T-cell (primary cell): ENCODE data around the gene ALG8. TPM values are rescaled to one million over a fixed set of nuclear protein-coding genes. Genes with fewer than 3 reads are reported as not detected.

ENCODE experiments used
- ATAC-seq, 4 experiments: fragments of 200-7000 bp in 3 of 4; fragments of 150-1000 bp in 1 of 4; cut with Tn5 transposase; replicated peaks in 1 of 4; 1 replicate in 3 of 4; 2 replicates in 1 of 4; pipeline ENCODE4 v1.10.0; 2021; ENCODE audit warnings: moderate library complexity in 3 of 4, mild to moderate bottlenecking in 2 of 4, moderate number of reproducible peaks in 1 of 4
- CTCF ChIA-PET, 2 donors: fragments of 300-600 bp; sonication (Branson Sonifier 250); formaldehyde crosslinking; loops; one replicate each; lab custom pipeline; 2022; ENCODE audit warnings: antibody characterized with exemption in 2 of 2; lab: Charles Lee
- POLR2A ChIA-PET, 2 donors: fragments of 300-600 bp; sonication (Branson Sonifier 250); formaldehyde crosslinking; loops; one replicate each; lab custom pipeline; 2022; ENCODE audit warnings: antibody characterized with exemption in 2 of 2; lab: Charles Lee
- DNase-seq, 35 experiments: peaks; one replicate each; pipeline versions ENCODE4 v3.0.0 to v3.0.0-alpha.2; 2013 to 2023
- H3K27ac ChIP-seq: one replicate; pipeline ENCODE4 v1.5.1; 2013; ENCODE audit warnings: low read length
- H3K27me3 ChIP-seq, 2 experiments: replicated peaks in 1 of 2; 1 replicate in 1 of 2; 2 replicates in 1 of 2; pipeline versions ENCODE4 v1.6.1 to v1.7.0; 2013; ENCODE audit warnings: low read length in 1 of 2, mixed read lengths in 1 of 2; ENCODE audit not compliant: control insufficient read depth in 2 of 2, insufficient read depth in 2 of 2; ENCODE audit errors: extremely low read depth in 1 of 2
- H3K36me3 ChIP-seq, 2 donors: 1 replicate in 1 of 2; 2 replicates in 1 of 2; pipeline versions ENCODE4 v1.6.1 to v1.7.0; 2013; ENCODE audit warnings: low read length in 1 of 2; ENCODE audit not compliant: control insufficient read depth in 2 of 2, insufficient read depth in 1 of 2; ENCODE audit errors: extremely low read depth in 1 of 2
- H3K4me1 ChIP-seq, 2 experiments: 1 replicate in 1 of 2; 2 replicates in 1 of 2; pipeline versions ENCODE4 v1.6.1 to v1.7.0; 2013; ENCODE audit warnings: low read length in 2 of 2, mixed read lengths in 1 of 2; ENCODE audit not compliant: insufficient read depth in 2 of 2, control insufficient read depth in 1 of 2; ENCODE audit errors: extremely low read depth in 1 of 2
- H3K4me3 ChIP-seq, 2 donors: 1 replicate in 1 of 2; 2 replicates in 1 of 2; pipeline versions ENCODE4 v1.5.1 to v1.7.0; 2013; ENCODE audit warnings: mild to moderate bottlenecking in 2 of 2, low read length in 1 of 2, moderate library complexity in 1 of 2; ENCODE audit not compliant: control insufficient read depth in 1 of 2; ENCODE audit errors: extremely low read depth in 1 of 2
- H3K9me3 ChIP-seq: 2 replicates; pipeline ENCODE4 v1.7.0; 2013
- H3K27ac Mint-ChIP-seq, 2 donors: one replicate each; pipeline ENCODE4 v1.8.0; 2020 to 2021; ENCODE audit warnings: mild to moderate bottlenecking in 2 of 2, mixed read lengths in 2 of 2
- H3K27me3 Mint-ChIP-seq, 2 donors: one replicate each; pipeline ENCODE4 v1.8.0; 2021 to 2022; ENCODE audit warnings: mixed read lengths in 2 of 2
- H3K36me3 Mint-ChIP-seq: one replicate; pipeline ENCODE4 v1.8.0; 2021; ENCODE audit warnings: mixed read lengths
- H3K4me1 Mint-ChIP-seq, 3 donors: one replicate each; pipeline ENCODE4 v1.8.0; 2020 to 2022; ENCODE audit warnings: mixed read lengths in 3 of 3, mild to moderate bottlenecking in 1 of 3
- H3K4me3 Mint-ChIP-seq, 3 donors: one replicate each; pipeline ENCODE4 v1.8.0; 2020 to 2022; ENCODE audit warnings: mild to moderate bottlenecking in 3 of 3, mixed read lengths in 3 of 3, moderate library complexity in 3 of 3
- H3K9me3 Mint-ChIP-seq, 3 donors: one replicate each; pipeline ENCODE4 v1.8.0; 2020 to 2022; ENCODE audit warnings: mixed read lengths in 3 of 3
- WGBS: methylation state at CpG from one replicate; pipeline ENCODE4 v1.1.5; 2013; ENCODE audit warnings: missing lambda C conversion rate; ENCODE audit not compliant: insufficient coverage; 5-methylcytosine and 5-hydroxymethylcytosine counted together
- total RNA-seq, 35 experiments: library from RNA in 6 of 35; stranded (reverse) in 6 of 35; fragments of 120-200 nt in 1 of 35; gene quantifications; one replicate each; pipeline versions ENCODE4 v1.2.1 to v1.2.4 and lab custom pipeline; 2013 to 2026

ALG8 gene
- total RNA-seq, 5 donors from 2014 or later (not counting 1 experiment from before 2014, with no cell fraction given): 23.1 to 34.1 (median 31.8) TPM

GRCh38 chr11:78110830-78111229 is 28.6 kb downstream of the ALG8 start:
- Mint-ChIP-seq H3K27me3 (no peaks in the 10 kb centered on the region), H3K9me3 (no peaks in the 10 kb centered on the region), H3K4me3 (no peak overlapping the region), H3K4me1 (no peaks in the 10 kb centered on the region), H3K27ac (no peak overlapping the region), H3K36me3 (peaks cover 44% of the 10 kb centered on the region)
- no peak overlapping the region for H3K27ac ChIP-seq
- H3K4me1 ChIP-seq: no peaks in the 10 kb centered on the region
- ChIA-PET CTCF (no interaction called here), POLR2A (no interaction called here)
- no CpG with 5 or more reads among the region's 2 CpGs for WGBS
- no peaks in the 10 kb centered on the region for H3K9me3 ChIP-seq
- peaks cover 10 to 40% of the 10 kb centered on the region in 2 donors for H3K36me3 ChIP-seq
- DNase-seq: no peak
- ATAC-seq: no peak
- no peaks in the 10 kb centered on the region for H3K27me3 ChIP-seq
- H3K4me3 ChIP-seq: no peak overlapping the region

GRCh38 chr11:78110351-78110750 is 29.1 kb downstream of the ALG8 start:
- POLR2A ChIA-PET: no interaction called here
- Mint-ChIP-seq H3K4me1 (no peaks in the 10 kb centered on the region), H3K9me3 (no peaks in the 10 kb centered on the region), H3K27ac (no peak overlapping the region), H3K36me3 (peaks cover 44% of the 10 kb centered on the region), H3K4me3 (no peak overlapping the region), H3K27me3 (no peaks in the 10 kb centered on the region)
- no peak for DNase-seq
- Histone ChIP-seq H3K27ac (no peak overlapping the region), H3K9me3 (no peaks in the 10 kb centered on the region), H3K4me3 (no peak overlapping the region), H3K4me1 (no peaks in the 10 kb centered on the region), H3K27me3 (no peaks in the 10 kb centered on the region), H3K36me3 (peaks cover 11 to 40% of the 10 kb centered on the region in 2 donors)
- ATAC-seq: no peak
- CTCF ChIA-PET: no interaction called here
- WGBS: 96% methylated on average over 4 of the region's 5 CpGs

GRCh38 chr11:78109081-78110015 is 30.1 kb downstream of the ALG8 start:
- no peaks in the 10 kb centered on the region for H3K9me3 ChIP-seq
- WGBS: 100% methylated on average over 2 of the region's 3 CpGs
- Mint-ChIP-seq H3K27ac (no peak overlapping the region), H3K36me3 (peaks cover 45% of the 10 kb centered on the region), H3K27me3 (no peaks in the 10 kb centered on the region), H3K4me1 (no peaks in the 10 kb centered on the region), H3K4me3 (no peak overlapping the region), H3K9me3 (no peaks in the 10 kb centered on the region)
- ATAC-seq: no peak
- no peak for DNase-seq
- H3K36me3 ChIP-seq: peaks cover 9 to 40% of the 10 kb centered on the region in 2 donors
- no peaks in the 10 kb centered on the region for H3K27me3 ChIP-seq
- POLR2A ChIA-PET: no interaction called here
- CTCF ChIA-PET: no interaction called here
- no peak overlapping the region for H3K27ac ChIP-seq
- no peak overlapping the region for H3K4me3 ChIP-seq
- no peaks in the 10 kb centered on the region for H3K4me1 ChIP-seq

GRCh38 chr11:78100676-78101472 is 38.6 kb downstream of the ALG8 start:
- Histone ChIP-seq H3K4me1 (no peaks in the 10 kb centered on the region), H3K9me3 (no peaks in the 10 kb centered on the region), H3K4me3 (no peak overlapping the region), H3K27ac (no peak overlapping the region), H3K27me3 (no peaks in the 10 kb centered on the region), H3K36me3 (peaks cover 16 to 29% of the 10 kb centered on the region in 2 donors)
- Mint-ChIP-seq H3K36me3 (peaks cover 37% of the 10 kb centered on the region), H3K27me3 (no peaks in the 10 kb centered on the region), H3K4me1 (no peaks in the 10 kb centered on the region), H3K9me3 (no peaks in the 10 kb centered on the region), H3K4me3 (no peak overlapping the region), H3K27ac (no peak overlapping the region)
- no peak for DNase-seq
- ChIA-PET POLR2A (no interaction called here), CTCF (no interaction called here)
- ATAC-seq: no peak
- 100% methylated on average over 2 of the region's 2 CpGs for WGBS

- no peak overlapping the region for H3K27ac ChIP-seq
- H3K4me1 ChIP-seq: no peaks in the 10 kb centered on the region
- Mint-ChIP-seq H3K36me3 (peaks cover 42% of the 10 kb centered on the region), H3K4me3 (no peak overlapping the region), H3K27me3 (no peaks in the 10 kb centered on the region), H3K27ac (no peak overlapping the region), H3K9me3 (no peaks in the 10 kb centered on the region), H3K4me1 (no peaks in the 10 kb centered on the region)
- H3K9me3 ChIP-seq: no peaks in the 10 kb centered on the region
- POLR2A ChIA-PET: no interaction called here
- no peak overlapping the region for H3K4me3 ChIP-seq
- H3K27me3 ChIP-seq: no peaks in the 10 kb centered on the region
- CTCF ChIA-PET: no interaction called here
- ATAC-seq (no peak), DNase-seq (no peak)
- peaks cover 14 to 29% of the 10 kb centered on the region in 2 donors for H3K36me3 ChIP-seq
- no CpG with 5 or more reads among the region's 5 CpGs for WGBS
Measured at GRCh38 chr11:78100261-78100660, 39.2 kb downstream of the ALG8 start.

- POLR2A ChIA-PET: no interaction called here
- WGBS: no CpG with 5 or more reads among the region's 4 CpGs
- Mint-ChIP-seq H3K36me3 (peaks cover 46% of the 10 kb centered on the region), H3K4me3 (no peak overlapping the region), H3K9me3 (no peaks in the 10 kb centered on the region), H3K27ac (no peak overlapping the region), H3K4me1 (peaks cover 0 to 3% (median under 1%) of the 10 kb centered on the region in 3 donors), H3K27me3 (no peaks in the 10 kb centered on the region)
- DNase-seq (no peak), ATAC-seq (no peak)
- Histone ChIP-seq H3K27ac (no peak overlapping the region), H3K4me3 (no peak overlapping the region), H3K36me3 (peaks cover 16 to 29% of the 10 kb centered on the region in 2 donors), H3K27me3 (no peaks in the 10 kb centered on the region), H3K4me1 (no peaks in the 10 kb centered on the region), H3K9me3 (no peaks in the 10 kb centered on the region)
- CTCF ChIA-PET: no interaction called here
Measured at GRCh38 chr11:78099666-78100065, 39.8 kb downstream of the ALG8 start.
